ENCODE results near the gene E2F2.
A peak's percentile ranks its signal among the peaks of the same experiment; 100 is the strongest.

E2F2 gene

DNA sequence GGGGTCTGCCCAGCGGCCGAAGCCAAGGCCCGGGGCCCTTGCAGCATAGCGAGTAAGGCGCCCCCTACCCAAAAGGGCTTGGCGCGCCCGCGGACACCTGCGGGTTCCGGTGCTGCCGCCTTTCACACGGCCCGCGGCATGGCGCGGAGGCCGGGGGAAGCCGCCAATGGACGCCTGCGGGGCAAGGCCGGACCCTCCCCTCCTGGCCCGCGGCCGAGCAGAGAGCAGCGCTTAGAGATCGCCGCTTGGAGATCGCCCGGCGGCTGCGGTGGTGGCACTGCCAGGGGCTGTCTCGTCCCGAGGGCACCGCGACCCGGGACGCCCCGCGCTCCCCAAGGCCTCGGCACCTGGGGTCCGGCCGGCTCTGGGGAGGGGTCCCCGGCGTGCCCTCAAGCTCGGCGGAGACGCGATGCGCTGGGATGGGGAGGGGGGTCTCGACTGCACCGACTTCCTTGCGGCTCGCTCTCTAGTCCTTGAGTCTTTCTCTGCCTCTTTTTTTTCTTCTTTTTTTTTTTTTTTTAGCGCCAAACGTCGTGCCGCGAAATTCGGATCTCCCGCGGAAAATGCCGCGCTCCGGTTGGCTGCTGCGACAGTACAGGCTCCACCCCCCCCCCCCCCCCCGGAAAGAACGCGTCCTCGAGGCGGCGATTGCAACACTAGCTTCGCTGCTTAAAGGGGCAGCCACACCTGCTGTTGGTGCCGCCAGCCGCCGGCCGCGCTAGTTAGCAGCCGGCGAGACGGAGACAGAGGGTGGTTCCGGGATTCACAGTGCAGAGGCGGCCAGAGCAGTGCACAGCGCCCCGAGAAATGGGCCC is at the start of gene E2F2:
TSS of gene E2F2 (minus strand) at position 487 of the 815 bp plus-strand sequence. CDS start at position 47, 440 bp downstream.
- in situ Hi-C loops (cut with HindIII; ENCODE audit: low pct_unique_long_range_greater_than_20kb, low sequenced_read_pairs), result no loop called here
- DNase-seq (ENCODE audit: low read depth in 1 of 2, low spot score in 1 of 2), result peak; percentile 72 to 90
- TF ChIP-seq JUND (IDR thresholded peaks at IDR 0.05; ENCODE audit: low read depth), result no peak

- no peak for DNase-seq (ENCODE audit: low read depth in 1 of 2, low spot score in 1 of 2)
- in situ Hi-C loops (cut with HindIII; ENCODE audit: low pct_unique_long_range_greater_than_20kb, low sequenced_read_pairs), result no loop called here
- no peak for TF ChIP-seq JUND (IDR thresholded peaks at IDR 0.05; ENCODE audit: low read depth)
Measured at GRCh38 chr1:23578997-23579363, 47.9 kb upstream of the E2F2 start.

DNA sequence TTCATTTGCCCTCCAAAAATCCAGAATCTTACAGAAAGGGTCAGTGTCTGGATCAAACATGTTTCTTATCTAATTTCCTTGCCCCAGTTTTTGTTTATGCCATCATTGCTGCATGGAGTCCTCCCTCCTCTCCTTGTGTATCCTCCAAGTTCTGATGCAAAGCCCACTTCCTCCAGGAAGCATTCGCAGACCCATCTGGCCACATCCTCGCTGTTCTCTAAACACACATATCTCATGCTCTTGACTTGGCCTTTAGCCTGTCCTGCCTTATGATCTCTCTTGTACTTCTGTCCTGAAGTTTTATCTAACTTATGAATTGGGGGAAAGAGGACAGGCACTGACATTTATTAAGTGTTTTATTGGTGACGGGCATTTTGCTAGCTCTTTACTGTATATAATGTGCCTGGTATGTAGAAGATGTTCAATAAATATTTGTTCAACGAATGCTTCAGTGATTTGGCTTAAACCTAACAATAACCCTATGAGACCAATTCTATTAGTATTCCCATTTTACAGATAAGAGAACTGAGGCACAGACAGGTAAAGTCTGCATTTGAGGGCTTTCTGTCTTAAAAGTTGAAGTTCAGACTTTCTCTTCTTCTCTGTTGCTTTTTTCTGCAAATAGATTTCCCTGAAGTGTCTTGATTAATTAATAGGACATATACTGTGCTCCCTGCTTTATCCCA is 47.4 kb upstream of the E2F2 start:
- in situ Hi-C loops (cut with HindIII; ENCODE audit: low pct_unique_long_range_greater_than_20kb, low sequenced_read_pairs), result no loop called here
- TF ChIP-seq JUND (IDR thresholded peaks at IDR 0.05; ENCODE audit: low read depth), result no peak
- no peak for DNase-seq (ENCODE audit: low read depth in 1 of 2, low spot score in 1 of 2)

DNA sequence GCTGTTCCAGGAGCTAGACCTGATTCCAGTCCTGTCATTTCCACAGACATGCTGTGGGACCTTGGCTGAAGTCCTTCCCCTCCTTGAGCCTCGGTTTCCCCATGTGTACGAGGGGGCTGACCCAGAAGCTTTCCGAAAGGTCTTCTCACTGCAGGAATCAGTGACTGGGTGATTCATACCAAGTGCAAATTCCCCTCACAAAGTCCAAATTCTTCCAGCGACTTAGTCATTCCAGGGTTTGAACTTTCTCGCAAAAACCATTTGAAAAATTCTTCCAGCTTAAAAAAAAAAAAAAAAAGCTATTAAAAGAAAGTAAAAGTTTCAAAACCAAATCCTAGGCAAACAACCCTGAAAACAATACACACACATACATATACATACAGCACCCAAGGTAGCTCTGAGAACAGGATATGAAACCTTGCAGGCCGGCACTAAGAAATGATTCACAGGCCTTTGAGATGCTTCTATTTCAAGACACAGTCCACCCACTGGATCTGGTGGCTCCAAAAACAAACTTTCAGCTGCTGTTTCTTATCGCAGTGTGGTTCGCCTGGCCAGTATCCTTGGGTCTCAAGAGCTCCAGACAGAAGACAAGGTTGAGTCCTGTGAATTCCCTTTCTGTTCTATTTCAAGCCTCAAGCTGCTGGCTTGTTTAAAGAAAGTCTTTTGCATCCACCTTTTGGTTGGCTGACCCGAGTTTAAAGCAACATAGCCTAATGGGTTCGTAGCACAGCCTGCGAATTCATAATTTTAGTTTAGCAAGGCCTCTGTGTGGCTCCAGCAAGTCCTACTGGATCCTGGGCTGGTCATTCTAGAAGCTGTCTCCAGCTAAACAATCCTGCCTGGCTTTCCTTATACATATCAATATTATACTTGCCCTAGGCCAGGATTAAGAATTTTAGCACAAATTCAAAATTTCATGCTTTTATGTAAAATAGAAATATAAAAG is 46.3 kb upstream of the E2F2 start:
- TF ChIP-seq JUND (IDR thresholded peaks at IDR 0.05; ENCODE audit: low read depth), result no peak
- in situ Hi-C loops (cut with HindIII; ENCODE audit: low pct_unique_long_range_greater_than_20kb, low sequenced_read_pairs), result no loop called here
- DNase-seq (ENCODE audit: low read depth in 1 of 2, low spot score in 1 of 2), result no peak

DNA sequence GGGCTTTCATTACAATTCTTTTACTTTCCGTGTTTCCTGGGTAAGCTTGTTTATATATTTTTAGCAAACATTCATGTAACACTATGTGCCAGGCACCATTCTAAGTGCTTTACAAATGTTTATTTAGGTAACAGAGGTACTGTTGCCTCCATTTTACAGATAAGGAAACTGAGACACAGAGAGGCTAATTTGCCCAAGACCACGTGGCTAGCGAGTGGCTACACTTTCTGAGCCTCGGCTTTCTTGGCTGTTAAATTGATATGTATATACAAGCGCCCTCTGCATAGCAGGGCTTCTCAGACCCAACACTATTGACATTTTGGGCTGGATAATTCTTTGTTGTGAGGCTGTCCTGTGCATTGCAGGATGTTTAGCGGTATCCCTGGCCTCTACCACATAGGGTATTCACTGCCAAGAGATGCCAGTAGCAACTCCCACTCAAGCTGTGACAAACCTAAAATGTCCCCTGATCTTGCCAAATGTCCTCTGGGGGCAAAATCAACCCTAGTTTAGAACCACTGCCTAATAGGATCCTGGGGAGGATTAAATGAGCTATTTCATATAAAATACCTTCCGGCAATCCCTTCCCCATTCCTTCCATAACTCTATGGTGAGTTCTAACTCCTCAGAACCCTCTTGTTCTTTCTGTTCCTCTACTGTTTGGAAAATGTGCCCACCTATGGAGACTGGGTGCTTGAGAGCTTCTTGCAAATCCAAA is 45.5 kb upstream of the E2F2 start:
- in situ Hi-C loops (cut with HindIII; ENCODE audit: low pct_unique_long_range_greater_than_20kb, low sequenced_read_pairs), result no loop called here
- DNase-seq (ENCODE audit: low read depth in 1 of 2, low spot score in 1 of 2), result no peak
- TF ChIP-seq JUND (IDR thresholded peaks at IDR 0.05; ENCODE audit: low read depth), result no peak

DNA sequence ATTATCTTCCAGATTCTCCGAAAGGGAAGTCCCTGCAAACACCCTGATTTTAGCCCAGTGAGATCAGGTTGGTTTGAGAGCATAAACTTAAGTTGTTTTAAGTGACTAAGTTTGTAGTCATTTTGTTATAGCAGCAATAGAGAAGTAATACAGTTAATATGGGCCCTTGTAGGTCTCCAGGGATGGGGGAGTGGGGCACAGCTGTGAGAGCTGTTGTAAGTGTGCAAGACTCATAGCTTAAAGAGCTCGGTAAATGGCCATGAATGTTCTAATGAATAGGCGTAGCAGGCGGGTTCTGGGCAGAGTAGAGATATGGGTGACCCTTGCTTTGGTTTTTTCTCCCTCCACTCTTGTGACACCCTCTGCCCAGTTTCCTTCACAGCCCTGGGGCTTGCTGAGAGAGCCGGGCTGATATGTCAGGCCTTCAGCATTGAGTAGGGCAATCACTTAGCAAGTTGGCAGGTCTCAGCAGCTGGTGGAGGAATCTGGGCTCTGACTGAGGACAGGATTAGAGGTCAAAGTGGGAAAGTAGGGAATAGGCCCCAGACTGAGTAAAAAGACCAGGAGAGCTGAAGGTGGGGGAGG is 44.3 kb upstream of the E2F2 start:
- DNase-seq (ENCODE audit: low read depth in 1 of 2, low spot score in 1 of 2), result no peak
- TF ChIP-seq JUND (IDR thresholded peaks at IDR 0.05; ENCODE audit: low read depth), result no peak
- in situ Hi-C loops (cut with HindIII; ENCODE audit: low pct_unique_long_range_greater_than_20kb, low sequenced_read_pairs), result no loop called here

- in situ Hi-C loops (cut with HindIII; ENCODE audit: low pct_unique_long_range_greater_than_20kb, low sequenced_read_pairs), result no loop called here
- TF ChIP-seq JUND (IDR thresholded peaks at IDR 0.05; ENCODE audit: low read depth), result no peak
- peak in 1 of 2 experiments; percentile 59 for DNase-seq (ENCODE audit: low read depth in 1 of 2, low spot score in 1 of 2)
Measured at GRCh38 chr1:23574265-23574754, 43.3 kb upstream of the E2F2 start.

DNA sequence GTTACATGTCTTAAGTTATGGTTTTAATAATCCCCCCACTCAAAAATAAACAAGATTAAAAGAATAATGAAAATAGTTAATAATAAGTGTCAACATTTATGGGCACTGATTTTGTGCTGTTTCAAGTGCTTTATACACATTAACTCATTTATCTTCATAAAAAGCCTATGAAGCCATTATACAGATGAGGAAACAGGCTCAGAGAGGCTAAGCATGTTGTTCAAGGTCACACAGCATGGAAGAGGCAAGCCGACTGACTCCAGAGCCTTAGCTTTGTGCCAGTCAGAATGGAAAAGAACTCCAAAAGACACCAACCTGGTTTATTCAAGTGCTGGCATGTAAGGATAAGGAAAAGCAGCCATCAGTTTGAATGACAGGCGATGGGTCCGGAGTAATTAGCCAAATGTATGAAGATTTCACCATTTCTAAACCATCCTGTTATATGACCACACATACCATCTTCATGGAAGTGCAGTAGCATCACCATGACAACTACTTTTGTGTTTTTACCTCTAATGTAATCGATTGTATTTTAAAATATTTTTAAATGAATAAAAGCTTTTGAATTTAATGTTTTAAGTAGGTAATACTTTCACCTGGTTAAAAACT is 42.6 kb upstream of the E2F2 start:
- in situ Hi-C loops (cut with HindIII; ENCODE audit: low pct_unique_long_range_greater_than_20kb, low sequenced_read_pairs), result no loop called here
- no peak for TF ChIP-seq JUND (IDR thresholded peaks at IDR 0.05; ENCODE audit: low read depth)
- DNase-seq (ENCODE audit: low read depth in 1 of 2, low spot score in 1 of 2), result no peak

DNA sequence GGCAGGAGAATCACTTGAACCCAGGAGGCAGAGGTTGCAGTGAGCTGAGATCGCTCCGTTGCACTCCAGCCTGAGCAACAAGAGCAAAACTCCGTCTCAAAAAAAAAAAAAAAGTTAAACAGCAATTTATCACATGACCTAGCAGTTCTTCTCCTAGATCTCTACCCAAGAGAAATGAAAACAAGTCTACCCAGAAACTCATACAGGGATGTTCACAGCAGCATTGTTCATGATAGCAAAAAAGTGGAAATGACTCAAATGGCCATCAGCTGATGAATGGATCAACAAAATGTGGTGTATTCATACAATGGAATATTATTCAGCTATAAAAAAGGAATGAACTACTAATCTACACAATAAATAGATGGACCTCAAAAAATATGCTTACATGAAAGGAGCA is 40.4 kb upstream of the E2F2 start:
- in situ Hi-C loops (cut with HindIII; ENCODE audit: low pct_unique_long_range_greater_than_20kb, low sequenced_read_pairs), result no loop called here
- TF ChIP-seq JUND (IDR thresholded peaks at IDR 0.05; ENCODE audit: low read depth), result no peak
- no peak for DNase-seq (ENCODE audit: low read depth in 1 of 2, low spot score in 1 of 2)

- no peak for TF ChIP-seq JUND (IDR thresholded peaks at IDR 0.05; ENCODE audit: low read depth)
Measured at GRCh38 chr1:23570001-23570691, 39.1 kb upstream of the E2F2 start.

More at GRCh38 chr1:23570001-23570691, 39.1 kb upstream of the E2F2 start:
- in situ Hi-C loops (cut with HindIII; ENCODE audit: low pct_unique_long_range_greater_than_20kb, low sequenced_read_pairs), result no loop called here
- DNase-seq (ENCODE audit: low read depth in 1 of 2, low spot score in 1 of 2), result no peak

Data from T47D (cell line).